Measurements from ENCODE around the gene ARHGAP15. TPM values are rescaled to one million over a fixed set of nuclear protein-coding genes. Genes with fewer than 3 reads are reported as not detected.

Gene ARHGAP15
- total RNA-seq, 1 experiment from 2014 or later = 0.42 TPM

DNA sequence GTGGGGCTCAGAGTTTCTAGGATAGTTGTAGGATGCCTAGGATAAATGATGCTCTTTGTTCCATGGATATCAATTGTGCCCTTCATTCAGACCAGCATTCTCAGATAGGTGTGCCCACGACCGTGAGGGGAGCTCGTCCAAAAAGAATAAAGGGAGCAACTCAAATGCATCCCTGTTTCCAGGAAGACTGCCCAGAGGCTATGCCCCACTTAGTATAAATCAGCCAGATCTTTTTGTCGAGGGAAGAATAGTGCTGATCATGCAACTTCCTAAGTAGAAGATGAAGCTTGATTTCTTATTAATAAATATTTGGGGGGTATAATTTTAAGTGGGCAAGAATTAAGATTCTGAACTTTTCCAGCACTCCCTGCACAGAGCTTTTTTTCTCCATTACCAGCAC is 450.2 kb downstream of the ARHGAP15 start:
- Histone ChIP-seq H3K27me3 (ENCODE audit: insufficient read depth, low read length) (no peaks in the 10 kb centered on the region), H3K4me3 (replicated peaks in 1 of 2; ENCODE audit: low read depth in 1 of 2, low read length in 2 of 2) (no peak overlapping the region), H2AFZ (ENCODE audit: low read depth, low read length, poor library complexity, severe bottlenecking) (no peak overlapping the region), H3K79me2 (ENCODE audit: insufficient read depth, low read length) (no peaks in the 10 kb centered on the region), H3K9me3 (ENCODE audit: control insufficient read depth in 1 of 2, insufficient read depth in 1 of 2, low read depth in 1 of 2, low read length in 2 of 2) (no peaks in the 10 kb centered on the region), H3K36me3 (ENCODE audit: control insufficient read depth in 1 of 2, insufficient read depth in 2 of 2, low read length in 2 of 2) (no peaks in the 10 kb centered on the region), H3K9ac (ENCODE audit: low read length) (no peak overlapping the region), H3K4me1 (ENCODE audit: control insufficient read depth in 1 of 2, insufficient read depth in 2 of 2, low read length in 2 of 2) (no peaks in the 10 kb centered on the region), H4K20me1 (ENCODE audit: insufficient read depth) (no peaks in the 10 kb centered on the region), H3K9me2 (ENCODE audit: insufficient read depth) (no peaks in the 10 kb centered on the region), H3K27ac (ENCODE audit: low read depth, low read length) (no peak overlapping the region), H3K4me2 (ENCODE audit: low read length) (no peak overlapping the region)
- POLR2A ChIA-PET = no interaction called here
- no TSS peak for BruUV-seq (replicated peaks)
- CTCF ChIA-PET = no interaction called here
- TF ChIP-seq ELF1 (IDR thresholded peaks at IDR 0.05; ENCODE audit: borderline replicate concordance, low read depth) (no peak), ZNF274 (IDR thresholded peaks at IDR 0.05; ENCODE audit: low read depth, low read length) (no peak), RAD21 (IDR thresholded peaks at IDR 0.05; ENCODE audit: low read depth) (no peak)
- TF ChIP-seq, protein P1, sequence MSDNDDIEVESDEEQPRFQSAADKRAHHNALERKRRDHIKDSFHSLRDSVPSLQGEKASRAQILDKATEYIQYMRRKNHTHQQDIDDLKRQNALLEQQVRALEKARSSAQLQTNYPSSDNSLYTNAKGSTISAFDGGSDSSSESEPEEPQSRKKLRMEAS (IDR thresholded peaks at IDR 0.05) = no peak
- intact Hi-C loops (cut with micrococcal nuclease) = no loop called here
- no peak for ATAC-seq
- DNase-seq (ENCODE audit: low read depth, low spot score) = no peak
- RAD21 ChIA-PET (ENCODE audit: low non-redundant PET in 1 of 2, low total read pairs in 2 of 2, uncharacterized antibody in 2 of 2, unreplicated experiment in 2 of 2) = no interaction called here

DNA sequence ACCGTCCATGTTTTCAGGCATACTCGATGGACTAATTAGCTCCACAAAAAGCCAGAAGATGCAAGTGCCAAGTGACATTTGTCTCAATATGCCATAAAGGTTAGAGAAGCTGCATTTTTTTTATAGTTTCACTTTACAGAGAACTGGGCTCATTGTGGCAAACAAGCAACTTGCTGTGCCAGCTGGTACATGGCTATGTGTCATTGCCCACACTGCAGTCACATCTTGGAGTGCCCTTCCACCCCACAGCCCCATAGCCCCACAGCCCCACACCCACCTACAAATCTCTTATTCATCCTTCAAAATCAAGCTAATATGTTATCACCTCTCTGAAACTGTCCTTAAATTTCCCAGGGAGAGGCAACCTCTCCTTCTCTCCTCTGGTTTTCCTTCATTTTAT is 451.9 kb downstream of the ARHGAP15 start:
- DNase-seq (ENCODE audit: low read depth, low spot score) = no peak
- H3K4me1 ChIP-seq (ENCODE audit: control insufficient read depth in 1 of 2, insufficient read depth in 2 of 2, low read length in 2 of 2) = no peaks in the 10 kb centered on the region
- no peaks in the 10 kb centered on the region for H3K27me3 ChIP-seq (ENCODE audit: insufficient read depth, low read length)
- CTCF ChIA-PET = no interaction called here
- H3K9me2 ChIP-seq (ENCODE audit: insufficient read depth) = no peaks in the 10 kb centered on the region
- no peaks in the 10 kb centered on the region for H3K79me2 ChIP-seq (ENCODE audit: insufficient read depth, low read length)
- H4K20me1 ChIP-seq (ENCODE audit: insufficient read depth) = no peaks in the 10 kb centered on the region
- POLR2A ChIA-PET = no interaction called here
- RAD21 ChIA-PET (ENCODE audit: low non-redundant PET in 1 of 2, low total read pairs in 2 of 2, uncharacterized antibody in 2 of 2, unreplicated experiment in 2 of 2) = no interaction called here
- no peak overlapping the region for H2AFZ ChIP-seq (ENCODE audit: low read depth, low read length, poor library complexity, severe bottlenecking)
- no peaks in the 10 kb centered on the region for H3K9me3 ChIP-seq (ENCODE audit: control insufficient read depth in 1 of 2, insufficient read depth in 1 of 2, low read depth in 1 of 2, low read length in 2 of 2)
- H3K9ac ChIP-seq (ENCODE audit: low read length) = no peak overlapping the region
- H3K27ac ChIP-seq (ENCODE audit: low read depth, low read length) = no peak overlapping the region
- H3K4me2 ChIP-seq (ENCODE audit: low read length) = no peak overlapping the region
- TF ChIP-seq FOSL1 (IDR thresholded peaks at IDR 0.05; ENCODE audit: low read depth) (no peak), POLR2AphosphoS5 (IDR thresholded peaks at IDR 0.05; ENCODE audit: low read depth, low read length) (no peak), EZH2phosphoT487 (IDR thresholded peaks at IDR 0.05; ENCODE audit: borderline replicate concordance) (no peak), ZNF274 (IDR thresholded peaks at IDR 0.05; ENCODE audit: low read depth, low read length) (no peak), CEBPB (IDR thresholded peaks at IDR 0.05; ENCODE audit: low read depth) (no peak), JUND (IDR thresholded peaks at IDR 0.05) (no peak), SRF (IDR thresholded peaks at IDR 0.05; ENCODE audit: low read depth) (no peak), EGR1 (IDR thresholded peaks at IDR 0.05; ENCODE audit: low read depth) (no peak), SIN3A (IDR thresholded peaks at IDR 0.05; ENCODE audit: low read depth) (no peak), CBX3 (IDR thresholded peaks at IDR 0.05; ENCODE audit: low read depth) (no peak), ZFX (IDR thresholded peaks at IDR 0.05) (no peak), RAD21 (IDR thresholded peaks at IDR 0.05; ENCODE audit: low read depth) (no peak), POLR2A (IDR thresholded peaks at IDR 0.05; ENCODE audit: borderline replicate concordance, extremely low read depth, insufficient read depth, insufficient read length) (no peak), SP1 (IDR thresholded peaks at IDR 0.05; ENCODE audit: low read depth) (no peak)
- TF ChIP-seq, protein P1 (IDR thresholded peaks at IDR 0.05) = no peak
- TF ChIP-seq, protein P2, sequence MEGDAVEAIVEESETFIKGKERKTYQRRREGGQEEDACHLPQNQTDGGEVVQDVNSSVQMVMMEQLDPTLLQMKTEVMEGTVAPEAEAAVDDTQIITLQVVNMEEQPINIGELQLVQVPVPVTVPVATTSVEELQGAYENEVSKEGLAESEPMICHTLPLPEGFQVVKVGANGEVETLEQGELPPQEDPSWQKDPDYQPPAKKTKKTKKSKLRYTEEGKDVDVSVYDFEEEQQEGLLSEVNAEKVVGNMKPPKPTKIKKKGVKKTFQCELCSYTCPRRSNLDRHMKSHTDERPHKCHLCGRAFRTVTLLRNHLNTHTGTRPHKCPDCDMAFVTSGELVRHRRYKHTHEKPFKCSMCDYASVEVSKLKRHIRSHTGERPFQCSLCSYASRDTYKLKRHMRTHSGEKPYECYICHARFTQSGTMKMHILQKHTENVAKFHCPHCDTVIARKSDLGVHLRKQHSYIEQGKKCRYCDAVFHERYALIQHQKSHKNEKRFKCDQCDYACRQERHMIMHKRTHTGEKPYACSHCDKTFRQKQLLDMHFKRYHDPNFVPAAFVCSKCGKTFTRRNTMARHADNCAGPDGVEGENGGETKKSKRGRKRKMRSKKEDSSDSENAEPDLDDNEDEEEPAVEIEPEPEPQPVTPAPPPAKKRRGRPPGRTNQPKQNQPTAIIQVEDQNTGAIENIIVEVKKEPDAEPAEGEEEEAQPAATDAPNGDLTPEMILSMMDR (IDR thresholded peaks at IDR 0.05 in 2 of 3, conservative IDR thresholded peaks at IDR 0.05 in 1 of 3; ENCODE audit: borderline replicate concordance in 1 of 3, insufficient read depth in 1 of 3, low read depth in 2 of 3, low read length in 2 of 3) = no peak
- TF ChIP-seq, protein P3, sequence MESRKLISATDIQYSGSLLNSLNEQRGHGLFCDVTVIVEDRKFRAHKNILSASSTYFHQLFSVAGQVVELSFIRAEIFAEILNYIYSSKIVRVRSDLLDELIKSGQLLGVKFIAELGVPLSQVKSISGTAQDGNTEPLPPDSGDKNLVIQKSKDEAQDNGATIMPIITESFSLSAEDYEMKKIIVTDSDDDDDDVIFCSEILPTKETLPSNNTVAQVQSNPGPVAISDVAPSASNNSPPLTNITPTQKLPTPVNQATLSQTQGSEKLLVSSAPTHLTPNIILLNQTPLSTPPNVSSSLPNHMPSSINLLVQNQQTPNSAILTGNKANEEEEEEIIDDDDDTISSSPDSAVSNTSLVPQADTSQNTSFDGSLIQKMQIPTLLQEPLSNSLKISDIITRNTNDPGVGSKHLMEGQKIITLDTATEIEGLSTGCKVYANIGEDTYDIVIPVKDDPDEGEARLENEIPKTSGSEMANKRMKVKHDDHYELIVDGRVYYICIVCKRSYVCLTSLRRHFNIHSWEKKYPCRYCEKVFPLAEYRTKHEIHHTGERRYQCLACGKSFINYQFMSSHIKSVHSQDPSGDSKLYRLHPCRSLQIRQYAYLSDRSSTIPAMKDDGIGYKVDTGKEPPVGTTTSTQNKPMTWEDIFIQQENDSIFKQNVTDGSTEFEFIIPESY (IDR thresholded peaks at IDR 0.05; ENCODE audit: extremely low read depth, insufficient replicate concordance, low read length) = no peak
- no peak overlapping the region for H3K4me3 ChIP-seq (replicated peaks in 1 of 2; ENCODE audit: low read depth in 1 of 2, low read length in 2 of 2)
- no TSS peak for BruUV-seq (replicated peaks)
- intact Hi-C loops (cut with micrococcal nuclease) = no loop called here
- H3K36me3 ChIP-seq (ENCODE audit: control insufficient read depth in 1 of 2, insufficient read depth in 2 of 2, low read length in 2 of 2) = no peaks in the 10 kb centered on the region
- no peak for ATAC-seq
